ENCODE results near the gene SUFU.
A peak's percentile ranks its signal among the peaks of the same experiment; 100 is the strongest.

DNA sequence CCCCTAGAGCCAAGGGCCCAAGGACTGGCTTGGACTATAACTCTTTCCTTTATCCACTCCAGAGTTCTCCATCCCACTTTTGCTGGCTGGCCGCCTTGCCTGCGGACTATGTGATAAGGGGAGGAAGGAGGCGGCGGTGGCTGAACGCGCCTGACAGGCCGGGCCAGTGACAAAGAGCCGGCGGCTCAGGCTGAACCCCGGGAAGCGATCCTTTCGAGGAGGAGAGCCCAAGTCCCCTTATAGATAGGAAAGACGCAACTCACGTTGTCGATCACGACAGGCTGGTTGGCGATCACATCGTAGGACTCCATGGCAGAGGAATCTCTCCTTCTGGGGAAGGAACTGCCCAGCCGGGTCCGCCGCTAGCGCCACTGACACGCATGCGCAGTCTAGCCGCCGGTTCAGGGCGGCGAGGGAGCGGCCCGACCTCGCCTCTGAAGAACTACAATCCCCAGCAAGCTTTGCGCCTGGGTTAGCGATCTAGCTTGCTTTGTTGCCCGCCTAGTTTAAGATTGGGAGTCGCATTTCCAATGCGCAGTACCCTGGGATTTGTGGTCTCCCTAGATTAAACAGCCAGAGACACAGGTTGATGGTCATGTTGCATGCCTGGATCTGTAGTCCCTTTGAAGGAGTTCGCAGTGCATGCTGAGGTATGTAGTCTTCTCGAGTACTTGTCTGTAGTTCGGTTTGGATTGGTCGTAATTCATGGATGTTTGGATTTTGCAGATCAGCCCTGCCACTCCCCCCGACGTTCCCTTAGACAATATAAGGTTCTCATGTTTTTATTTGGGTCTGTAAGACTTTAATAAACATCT is 1.2 kb upstream of the SUFU start, which contains the start of gene ACTR1A:
- TF ChIP-seq POLR2AphosphoS5 (IDR thresholded peaks at IDR 0.05) = peak; percentile 64 to 91 (median 89)
- no peak for TF ChIP-seq EP300 (IDR thresholded peaks at IDR 0.05)

Data from stomach (tissue), 4 donors.